GM21515 (cell line): ENCODE data around the gene PROZ.
"Not testable (repeated sequence)": the region's sequence is repeated elsewhere in the genome, so short reads cannot be mapped to it uniquely, and the experiment has no call there.

Source experiments
- ATAC-seq: cut with Tn5 transposase; IDR thresholded peaks from one replicate; pipeline ENCODE4 v1.9.1; 2021; ENCODE audit not compliant: unreplicated experiment

Gene PROZ, protein sequence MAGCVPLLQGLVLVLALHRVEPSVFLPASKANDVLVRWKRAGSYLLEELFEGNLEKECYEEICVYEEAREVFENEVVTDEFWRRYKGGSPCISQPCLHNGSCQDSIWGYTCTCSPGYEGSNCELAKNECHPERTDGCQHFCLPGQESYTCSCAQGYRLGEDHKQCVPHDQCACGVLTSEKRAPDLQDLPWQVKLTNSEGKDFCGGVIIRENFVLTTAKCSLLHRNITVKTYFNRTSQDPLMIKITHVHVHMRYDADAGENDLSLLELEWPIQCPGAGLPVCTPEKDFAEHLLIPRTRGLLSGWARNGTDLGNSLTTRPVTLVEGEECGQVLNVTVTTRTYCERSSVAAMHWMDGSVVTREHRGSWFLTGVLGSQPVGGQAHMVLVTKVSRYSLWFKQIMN

DNA sequence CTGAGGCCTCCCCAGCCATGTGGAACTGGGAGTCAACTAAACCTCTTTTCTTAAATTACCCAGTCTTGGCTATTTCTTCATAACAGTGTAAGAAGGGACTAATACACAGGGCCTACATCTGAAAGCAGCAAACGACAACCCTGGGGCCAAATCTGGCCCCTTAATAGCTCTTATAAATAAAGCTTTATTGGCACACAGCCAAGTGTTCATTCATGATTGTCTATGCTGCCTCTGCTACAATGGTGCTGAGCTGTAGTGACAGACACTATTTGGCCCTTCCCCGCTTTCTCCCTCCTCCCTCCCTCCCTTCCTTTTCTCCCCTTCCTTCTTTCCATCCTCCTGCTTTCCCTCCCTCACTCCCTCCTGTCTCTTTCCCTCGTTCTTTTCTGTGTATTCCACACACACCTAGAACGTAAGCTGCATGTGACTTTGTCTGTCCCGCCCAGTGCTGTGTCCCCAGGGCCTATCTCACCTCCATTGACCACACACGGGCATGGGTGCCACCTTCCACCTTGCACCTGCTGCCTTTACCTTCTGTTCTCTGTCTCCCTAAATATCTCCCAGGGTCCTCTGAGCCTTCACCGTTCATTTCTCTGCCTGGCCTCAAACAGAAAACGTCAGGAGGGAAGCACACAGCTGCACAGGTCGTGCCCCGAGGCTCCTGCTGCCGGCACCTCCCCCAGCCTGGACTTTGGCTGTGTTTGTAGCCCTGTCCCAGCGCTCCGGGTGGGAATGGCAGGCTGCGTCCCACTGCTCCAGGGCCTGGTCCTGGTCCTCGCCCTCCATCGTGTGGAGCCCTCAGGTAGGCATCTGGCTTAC is at the start of gene PROZ:
Gene PROZ (plus strand): TSS at position 720 of the 819 bp plus-strand sequence. CDS start 13 bp downstream, at position 733.
- no peak for ATAC-seq

DNA sequence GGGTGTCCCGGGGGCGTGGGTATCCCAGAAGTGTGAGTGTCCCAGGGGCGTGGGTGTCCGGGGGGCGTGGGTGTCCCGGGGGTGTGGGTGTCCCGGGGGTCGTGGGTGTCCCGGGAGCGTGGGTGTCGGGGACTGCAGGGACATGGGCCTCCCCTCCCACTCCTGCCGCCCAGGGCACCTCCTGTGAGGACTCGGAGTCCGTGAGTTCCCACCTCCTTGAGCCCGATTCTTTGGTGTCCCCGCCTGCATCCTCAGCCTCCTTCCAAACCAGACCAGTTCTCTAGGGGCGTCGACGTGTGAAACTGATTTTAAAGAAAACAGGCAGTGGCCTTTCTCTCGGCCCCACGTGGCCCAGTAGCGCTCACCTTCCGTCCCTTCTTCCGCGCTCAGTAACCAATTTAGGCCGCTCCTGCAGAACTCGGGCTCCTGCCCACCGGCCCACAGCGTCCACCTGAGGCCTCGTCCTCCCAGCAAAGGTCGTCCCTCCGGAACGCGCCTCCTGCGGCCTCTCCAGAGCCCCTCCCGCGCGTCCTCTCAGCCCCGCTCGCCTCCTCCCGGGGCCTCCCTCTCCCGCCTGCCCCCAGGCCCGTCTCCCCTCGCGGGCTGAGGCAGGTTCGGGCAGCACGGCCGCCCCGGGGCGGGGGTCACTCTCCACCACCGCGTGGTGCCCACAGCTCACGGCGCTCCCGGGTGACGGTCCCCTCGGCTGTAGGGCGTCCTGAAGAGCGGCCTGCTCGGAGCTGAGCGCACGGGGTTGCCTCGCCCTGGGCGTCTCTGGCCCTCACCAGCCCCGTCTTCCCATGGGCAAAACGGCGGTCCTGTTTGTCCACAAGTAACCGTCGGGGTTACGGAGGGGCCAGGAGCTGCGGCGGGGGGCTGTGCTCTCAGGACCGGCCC is 49.0 kb upstream of the PROZ start:
- ATAC-seq, result no peak

DNA sequence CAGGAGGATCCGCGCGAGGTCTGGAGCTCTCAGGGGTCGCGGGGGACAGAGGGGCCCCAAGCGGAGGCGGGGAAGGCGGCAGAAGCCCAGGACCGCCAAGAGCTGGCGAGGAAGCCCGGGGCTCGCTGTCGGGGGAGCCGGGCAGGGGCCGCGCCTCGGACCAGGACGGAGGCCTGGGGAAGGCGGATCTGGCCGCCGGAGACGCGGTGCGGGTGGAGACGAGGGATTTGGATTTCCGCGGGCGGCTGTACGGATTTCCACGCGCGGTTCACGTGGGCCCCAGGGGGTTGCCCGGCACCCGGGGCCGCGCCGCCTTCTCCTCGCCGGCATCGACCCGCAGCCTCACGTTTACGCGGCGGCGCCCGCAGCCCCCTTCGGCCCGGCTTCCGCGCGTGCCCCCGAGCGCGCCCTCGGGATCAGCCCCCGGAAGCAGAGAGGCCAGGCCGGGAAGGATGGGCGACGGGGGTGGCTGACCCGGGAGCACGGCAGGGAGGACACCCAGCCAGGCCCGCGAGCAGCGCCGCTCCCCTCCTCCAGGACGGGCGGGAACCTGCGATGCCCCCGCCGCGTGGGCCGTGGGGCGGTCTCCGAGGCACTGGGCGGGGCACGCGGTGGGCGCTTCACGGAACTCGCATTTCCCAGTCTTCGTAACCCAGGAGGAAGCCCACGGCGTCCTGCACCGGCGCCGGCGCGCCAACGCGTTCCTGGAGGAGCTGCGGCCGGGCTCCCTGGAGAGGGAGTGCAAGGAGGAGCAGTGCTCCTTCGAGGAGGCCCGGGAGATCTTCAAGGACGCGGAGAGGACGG is 48.2 kb upstream of the PROZ start:
- no peak for ATAC-seq

DNA sequence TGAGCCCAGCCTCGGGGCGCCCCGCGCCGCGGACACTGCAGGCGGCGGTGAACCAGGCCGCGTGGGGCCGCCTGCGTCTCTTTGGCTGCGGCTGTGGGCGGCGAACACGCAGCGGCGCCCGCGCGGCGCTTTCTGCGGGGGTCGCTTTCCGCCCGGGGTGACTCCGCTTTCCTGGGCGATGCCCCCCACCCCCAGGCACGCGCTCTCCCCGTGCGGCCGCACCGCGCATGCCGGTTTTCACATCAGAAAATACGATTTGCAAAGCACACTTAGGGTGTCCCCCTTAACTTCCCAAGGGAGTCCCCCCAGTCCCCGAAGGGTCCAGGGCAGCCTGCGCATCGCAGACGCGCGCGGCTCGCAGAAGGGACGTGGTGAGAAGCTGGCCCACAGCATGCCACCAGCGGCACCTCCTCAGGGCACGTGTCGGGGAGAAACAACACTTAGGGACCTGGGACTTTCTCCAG is 47.6 kb upstream of the PROZ start:
- no peak for ATAC-seq

DNA sequence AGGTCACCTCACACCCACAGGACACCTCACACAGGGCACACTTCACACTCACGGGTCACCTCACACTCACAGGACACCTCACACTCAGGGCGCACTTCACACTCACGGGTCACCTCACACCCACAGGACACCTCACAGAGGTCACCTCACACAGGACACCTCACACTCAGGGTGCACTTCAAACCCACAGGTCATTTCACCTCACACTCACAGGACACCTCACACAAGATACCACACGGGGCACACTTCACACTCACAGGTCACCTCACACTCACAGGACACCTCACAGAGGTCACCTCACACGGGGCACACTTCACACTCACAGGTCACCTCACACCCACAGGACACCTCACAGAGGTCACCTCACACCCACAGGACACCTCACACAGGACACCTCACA is 46.6 kb upstream of the PROZ start:
- ATAC-seq, result not testable (repeated sequence)

DNA sequence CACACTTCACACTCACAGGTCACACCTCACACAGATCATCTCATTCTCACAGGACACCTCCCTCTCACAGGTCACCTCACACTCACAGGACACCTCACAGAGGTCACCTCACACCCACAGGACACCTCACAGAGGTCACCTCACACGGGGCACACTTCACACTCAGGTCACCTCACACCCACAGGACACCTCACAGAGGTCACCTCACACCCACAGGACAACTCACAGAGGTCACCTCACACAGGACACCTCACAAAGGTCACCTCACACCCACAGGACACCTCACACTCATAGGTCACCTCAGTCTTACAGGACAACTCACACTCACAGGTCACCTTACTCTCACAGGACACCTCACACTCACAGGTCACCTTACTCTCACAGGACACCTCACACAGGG is 46.0 kb upstream of the PROZ start:
- not testable (repeated sequence) for ATAC-seq

DNA sequence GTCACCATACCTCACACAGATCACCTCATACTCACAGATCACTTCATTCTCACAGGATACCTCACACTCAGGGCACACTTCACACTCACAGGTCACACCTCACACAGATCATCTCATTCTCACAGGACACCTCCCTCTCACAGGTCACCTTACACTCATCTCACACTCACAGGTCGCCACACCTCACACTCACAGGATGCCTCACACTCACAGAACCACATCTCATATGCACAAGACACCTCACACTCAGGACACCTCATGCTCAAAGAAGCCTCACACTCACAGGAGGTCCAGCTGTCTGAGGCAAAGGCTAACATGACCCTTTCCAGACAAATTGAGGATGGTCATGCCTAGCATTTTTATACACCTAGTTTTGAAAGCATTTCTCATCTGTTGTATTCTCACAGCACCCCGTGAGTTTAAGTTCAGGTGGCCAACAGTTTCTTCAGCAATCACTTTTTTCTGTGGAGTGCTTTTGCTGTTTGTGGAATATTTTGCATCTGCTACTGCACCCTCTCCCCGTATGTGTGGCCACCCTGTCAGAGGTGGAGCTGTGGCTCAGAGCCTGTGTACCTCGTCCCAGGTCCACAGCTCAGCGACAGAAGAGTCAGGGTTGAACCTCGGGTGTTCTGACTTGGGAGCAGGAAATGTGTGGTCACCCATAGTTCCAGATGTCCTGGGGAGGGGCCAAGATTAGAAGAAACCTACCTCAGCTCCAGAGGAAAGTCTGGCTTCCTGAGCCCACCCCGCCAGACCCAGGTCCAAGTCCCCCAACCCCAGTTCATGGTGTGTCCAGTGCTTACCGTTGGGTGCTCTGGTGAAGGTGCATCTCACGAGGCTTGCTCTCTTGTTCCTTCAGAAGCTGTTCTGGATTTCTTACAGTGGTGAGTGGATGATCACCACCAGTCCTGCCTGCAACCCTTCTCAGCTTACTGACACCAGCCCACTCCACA is 45.3 kb upstream of the PROZ start:
- no peak for ATAC-seq

DNA sequence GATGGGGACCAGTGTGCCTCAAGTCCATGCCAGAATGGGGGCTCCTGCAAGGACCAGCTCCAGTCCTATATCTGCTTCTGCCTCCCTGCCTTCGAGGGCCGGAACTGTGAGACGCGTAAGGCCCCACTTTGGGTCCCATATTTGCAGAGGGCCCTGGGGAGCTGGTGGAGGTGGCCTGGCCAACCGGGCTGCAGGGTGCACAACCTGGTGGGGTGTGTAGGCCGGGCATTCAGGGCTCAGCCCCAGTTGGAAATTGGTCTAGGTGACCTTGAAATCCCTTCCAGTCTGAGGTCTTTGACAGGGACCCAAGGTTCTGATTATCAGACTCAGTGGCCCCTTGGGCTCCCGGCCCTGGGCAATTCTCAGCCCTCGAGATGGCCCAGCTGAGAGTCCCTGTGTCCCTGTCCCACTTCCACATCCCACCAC is 44.6 kb upstream of the PROZ start:
- no peak for ATAC-seq

DNA sequence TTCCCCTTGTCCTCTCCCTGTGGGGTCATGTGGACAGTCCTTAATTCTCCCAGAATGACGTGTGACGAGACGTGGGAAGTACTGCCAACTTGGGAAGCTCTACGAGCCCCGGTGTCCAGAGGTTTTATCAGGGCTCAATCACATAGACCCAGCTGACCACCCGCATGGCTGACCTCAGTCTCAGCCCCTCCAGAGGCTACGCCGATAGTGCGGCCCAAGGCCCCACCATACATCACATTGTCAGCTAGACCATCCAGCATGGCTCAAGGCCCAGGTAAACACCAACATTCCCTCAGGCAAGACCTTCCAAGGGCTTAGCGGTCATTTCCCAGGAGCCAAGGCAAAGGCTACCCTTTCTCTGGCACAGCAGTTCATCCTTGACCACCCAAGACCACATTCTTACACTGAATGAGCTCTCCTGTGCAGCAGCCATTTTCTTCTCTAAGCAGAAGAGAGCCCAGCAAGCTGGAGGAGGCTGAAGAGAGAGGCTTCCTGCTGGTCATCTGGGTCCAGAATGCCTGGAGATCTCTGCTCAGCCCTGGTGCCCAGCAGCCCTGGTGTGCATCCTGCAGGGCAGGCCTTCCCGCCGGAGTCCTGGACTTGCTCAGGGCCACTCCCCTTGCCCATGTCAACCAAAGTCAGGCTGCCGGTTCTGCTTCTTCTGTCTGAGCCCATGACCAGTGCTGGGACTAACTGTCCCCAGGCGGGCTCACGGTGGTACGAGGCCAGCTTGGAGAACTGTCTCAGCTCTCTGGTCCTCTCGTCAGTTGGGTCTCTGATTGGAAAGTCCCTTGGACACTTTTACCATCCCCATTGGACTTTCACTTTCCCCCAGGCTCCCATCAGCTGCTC is 43.7 kb upstream of the PROZ start:
- no peak for ATAC-seq

DNA sequence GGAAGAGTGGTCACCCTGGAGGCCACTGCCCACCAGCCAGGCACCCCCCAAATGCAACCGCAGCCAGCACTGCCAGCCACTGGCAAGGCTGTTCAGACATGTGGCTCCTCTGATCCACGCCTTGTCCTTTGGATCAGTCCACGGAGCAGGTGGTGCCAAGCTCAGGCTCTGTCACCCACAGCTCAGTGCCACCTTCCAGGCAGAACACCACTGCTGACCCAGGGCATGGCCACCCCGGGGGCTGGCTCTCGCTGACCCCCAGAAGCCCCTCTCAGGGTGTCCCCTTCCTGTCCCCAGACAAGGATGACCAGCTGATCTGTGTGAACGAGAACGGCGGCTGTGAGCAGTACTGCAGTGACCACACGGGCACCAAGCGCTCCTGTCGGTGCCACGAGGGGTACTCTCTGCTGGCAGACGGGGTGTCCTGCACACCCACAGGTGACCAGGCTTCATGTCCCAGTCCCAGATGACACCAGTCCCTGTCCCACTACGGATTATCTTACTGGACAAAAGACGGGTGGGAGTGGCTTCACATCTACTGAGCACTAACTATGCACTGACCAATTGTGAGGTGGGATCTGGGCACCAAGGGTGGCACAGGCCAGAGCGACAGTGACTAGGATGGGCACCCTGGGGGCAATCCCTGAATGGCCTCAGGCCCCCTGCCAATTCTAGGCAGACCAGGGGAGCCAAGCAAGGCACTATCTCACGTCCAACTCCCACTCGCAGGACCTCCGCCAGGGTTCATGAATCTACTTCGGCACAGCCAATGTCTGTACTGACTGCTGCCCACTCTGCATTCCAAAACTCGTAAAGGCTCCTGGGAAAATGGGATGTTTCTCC is 42.9 kb upstream of the PROZ start:
- no peak for ATAC-seq

DNA sequence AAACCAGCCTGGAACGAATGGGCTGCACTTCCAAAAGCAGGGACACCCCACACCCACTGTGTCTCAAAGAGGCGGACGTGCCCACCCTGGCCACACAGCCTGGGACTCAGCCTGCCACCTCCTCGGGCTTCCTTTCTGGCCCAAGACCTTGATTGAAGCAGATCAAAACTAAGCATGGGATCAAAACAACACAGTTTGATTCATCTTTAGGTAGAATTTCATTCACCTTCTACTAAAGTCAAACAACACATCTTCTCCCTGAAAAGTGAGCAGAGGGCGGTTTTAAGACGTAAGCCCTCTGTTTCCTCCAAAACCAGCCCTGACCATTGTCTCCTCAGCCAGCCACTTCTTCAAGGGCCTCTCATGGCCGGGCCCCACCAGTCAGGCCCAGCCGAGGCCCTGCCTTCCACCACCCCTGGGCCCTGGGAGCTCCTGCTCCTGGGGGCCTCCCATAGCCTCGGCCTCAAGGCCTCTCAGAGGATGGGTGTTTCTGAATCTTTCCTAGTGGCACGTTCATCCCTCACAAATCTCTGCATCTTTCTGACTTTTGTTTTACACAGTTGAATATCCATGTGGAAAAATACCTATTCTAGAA is 42.1 kb upstream of the PROZ start:
- ATAC-seq, result no peak

DNA sequence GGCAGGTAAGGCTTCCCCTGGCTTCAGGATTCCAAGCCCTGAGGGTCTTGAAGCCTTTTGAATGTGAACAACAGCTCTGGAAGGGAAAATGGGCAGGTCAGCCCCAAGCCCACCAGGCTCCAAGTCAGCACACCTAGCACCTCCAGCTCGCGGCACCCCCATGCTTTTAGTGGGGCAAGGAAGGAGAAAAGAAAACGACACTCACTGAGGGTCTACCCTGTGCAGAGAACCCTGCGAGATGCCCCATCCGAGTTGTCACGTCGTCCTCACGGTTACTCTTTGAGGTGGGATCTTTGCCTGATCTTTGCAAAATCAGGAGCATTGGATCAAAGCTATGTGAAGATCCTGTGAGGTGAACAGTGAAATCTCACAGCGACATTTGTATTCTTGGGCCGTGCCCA is 41.6 kb upstream of the PROZ start:
- no peak for ATAC-seq

DNA sequence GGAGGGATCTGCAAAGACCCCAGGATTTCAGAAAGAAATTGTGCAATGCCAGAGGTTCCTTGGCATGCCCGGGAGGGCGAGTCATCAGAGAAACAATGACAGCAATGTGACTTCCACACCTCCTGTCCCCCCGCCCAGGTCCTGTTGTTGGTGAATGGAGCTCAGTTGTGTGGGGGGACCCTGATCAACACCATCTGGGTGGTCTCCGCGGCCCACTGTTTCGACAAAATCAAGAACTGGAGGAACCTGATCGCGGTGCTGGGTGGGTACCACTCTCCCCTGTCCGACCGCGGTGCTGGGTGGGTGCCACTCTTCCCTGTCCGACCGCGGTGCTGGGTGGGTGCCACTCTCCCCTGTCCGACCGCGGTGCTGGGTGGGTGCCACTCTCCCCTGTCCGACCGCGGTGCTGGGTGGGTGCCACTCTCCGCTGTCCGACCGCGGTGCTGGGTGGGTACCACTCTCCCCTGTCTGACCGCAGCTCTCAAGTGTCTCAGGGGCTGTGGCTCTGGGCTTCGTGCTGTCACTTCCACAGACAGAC is 41.0 kb upstream of the PROZ start:
- ATAC-seq, result no peak

DNA sequence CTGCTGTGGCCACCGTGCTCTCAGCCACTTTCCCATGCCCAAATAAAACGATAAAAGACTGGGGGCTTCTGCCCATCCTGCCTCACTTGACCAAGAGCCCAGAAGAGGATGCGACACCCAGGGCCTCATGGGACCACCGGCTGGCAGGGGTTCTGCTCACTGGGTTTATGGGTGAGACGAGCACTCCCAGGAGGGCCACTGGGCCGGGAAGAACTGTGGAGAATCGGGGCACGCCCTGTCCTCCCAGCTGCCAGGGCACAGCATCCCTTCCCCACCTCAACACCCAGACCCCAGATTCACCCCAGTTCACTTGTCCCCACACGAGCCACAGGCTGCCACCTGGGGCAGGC is 40.6 kb upstream of the PROZ start:
- no peak for ATAC-seq

DNA sequence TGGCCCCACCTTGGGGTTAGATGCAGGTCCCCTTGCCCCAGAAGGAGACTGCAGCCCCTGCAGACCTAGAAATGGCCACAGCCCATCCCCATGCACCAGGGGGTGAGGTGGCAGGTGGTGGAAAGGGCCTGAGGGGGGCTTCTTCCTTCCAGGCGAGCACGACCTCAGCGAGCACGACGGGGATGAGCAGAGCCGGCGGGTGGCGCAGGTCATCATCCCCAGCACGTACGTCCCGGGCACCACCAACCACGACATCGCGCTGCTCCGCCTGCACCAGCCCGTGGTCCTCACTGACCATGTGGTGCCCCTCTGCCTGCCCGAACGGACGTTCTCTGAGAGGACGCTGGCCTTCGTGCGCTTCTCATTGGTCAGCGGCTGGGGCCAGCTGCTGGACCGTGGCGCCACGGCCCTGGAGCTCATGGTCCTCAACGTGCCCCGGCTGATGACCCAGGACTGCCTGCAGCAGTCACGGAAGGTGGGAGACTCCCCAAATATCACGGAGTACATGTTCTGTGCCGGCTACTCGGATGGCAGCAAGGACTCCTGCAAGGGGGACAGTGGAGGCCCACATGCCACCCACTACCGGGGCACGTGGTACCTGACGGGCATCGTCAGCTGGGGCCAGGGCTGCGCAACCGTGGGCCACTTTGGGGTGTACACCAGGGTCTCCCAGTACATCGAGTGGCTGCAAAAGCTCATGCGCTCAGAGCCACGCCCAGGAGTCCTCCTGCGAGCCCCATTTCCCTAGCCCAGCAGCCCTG is 40.0 kb upstream of the PROZ start:
- no peak for ATAC-seq
